ENCODE measurements around the gene SCG3.

DNA sequence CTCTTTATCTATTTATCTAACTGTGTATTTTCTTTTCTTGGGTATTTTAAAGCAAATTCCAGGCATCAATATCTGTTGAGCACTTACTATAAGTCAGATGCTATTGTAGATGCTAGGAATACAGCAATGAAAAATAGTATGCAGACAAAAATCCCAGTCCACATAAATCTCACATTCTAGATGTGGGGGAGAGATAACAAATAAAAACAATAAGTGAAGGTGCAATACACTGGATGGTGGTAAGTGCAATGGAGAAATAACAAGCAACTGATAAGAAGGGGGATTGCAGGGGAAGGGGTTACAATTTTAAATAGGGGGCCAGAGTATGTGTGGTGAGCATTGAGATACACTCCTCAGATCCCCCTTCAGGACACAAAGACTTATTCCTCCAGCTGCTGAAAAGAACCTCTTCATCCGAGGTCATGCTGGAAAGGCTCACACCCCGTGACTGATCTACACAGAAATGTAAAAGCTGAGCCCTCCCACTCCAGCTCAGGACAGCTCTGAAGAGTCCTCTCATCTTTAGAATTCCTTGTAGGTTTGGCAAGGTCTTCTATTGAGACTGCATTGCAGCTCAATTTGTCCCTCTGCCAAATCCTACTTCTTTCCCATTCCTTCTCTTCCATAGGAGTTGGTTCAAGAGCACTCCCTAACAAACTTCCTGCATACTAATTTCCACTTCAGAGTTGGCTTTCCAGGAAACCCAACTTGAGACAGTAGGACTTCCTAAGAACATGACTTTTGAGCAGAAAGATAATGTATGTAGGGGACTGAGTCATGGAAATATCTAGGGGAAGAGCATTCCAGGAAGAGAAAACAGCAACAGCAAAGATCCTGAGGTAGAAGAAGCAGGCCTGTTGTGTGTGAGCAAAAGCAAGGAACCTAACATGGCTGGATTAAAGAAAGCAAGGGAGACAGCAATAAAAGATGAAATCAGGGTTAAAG, 8.1 kb upstream of the SCG3 start:
- no peak for TF ChIP-seq POLR2A (IDR thresholded peaks at IDR 0.05)
- TF ChIP-seq, protein P1, sequence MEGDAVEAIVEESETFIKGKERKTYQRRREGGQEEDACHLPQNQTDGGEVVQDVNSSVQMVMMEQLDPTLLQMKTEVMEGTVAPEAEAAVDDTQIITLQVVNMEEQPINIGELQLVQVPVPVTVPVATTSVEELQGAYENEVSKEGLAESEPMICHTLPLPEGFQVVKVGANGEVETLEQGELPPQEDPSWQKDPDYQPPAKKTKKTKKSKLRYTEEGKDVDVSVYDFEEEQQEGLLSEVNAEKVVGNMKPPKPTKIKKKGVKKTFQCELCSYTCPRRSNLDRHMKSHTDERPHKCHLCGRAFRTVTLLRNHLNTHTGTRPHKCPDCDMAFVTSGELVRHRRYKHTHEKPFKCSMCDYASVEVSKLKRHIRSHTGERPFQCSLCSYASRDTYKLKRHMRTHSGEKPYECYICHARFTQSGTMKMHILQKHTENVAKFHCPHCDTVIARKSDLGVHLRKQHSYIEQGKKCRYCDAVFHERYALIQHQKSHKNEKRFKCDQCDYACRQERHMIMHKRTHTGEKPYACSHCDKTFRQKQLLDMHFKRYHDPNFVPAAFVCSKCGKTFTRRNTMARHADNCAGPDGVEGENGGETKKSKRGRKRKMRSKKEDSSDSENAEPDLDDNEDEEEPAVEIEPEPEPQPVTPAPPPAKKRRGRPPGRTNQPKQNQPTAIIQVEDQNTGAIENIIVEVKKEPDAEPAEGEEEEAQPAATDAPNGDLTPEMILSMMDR (IDR thresholded peaks at IDR 0.05), result no peak

Measured in vagina (tissue), 2 donors.